T-helper 9 cell (primary cell): ENCODE data around the gene NSUN6.

Source experiments
- DNase-seq: peaks from one replicate; pipeline ENCODE4 v3.0.0-alpha.2; 2020
- total RNA-seq, 2 donors: gene quantifications; one replicate each; lab custom pipeline; 2026; lab: John Stamatoyannopoulos, UW

The NSUN6 gene, protein sequence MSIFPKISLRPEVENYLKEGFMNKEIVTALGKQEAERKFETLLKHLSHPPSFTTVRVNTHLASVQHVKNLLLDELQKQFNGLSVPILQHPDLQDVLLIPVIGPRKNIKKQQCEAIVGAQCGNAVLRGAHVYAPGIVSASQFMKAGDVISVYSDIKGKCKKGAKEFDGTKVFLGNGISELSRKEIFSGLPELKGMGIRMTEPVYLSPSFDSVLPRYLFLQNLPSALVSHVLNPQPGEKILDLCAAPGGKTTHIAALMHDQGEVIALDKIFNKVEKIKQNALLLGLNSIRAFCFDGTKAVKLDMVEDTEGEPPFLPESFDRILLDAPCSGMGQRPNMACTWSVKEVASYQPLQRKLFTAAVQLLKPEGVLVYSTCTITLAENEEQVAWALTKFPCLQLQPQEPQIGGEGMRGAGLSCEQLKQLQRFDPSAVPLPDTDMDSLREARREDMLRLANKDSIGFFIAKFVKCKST
- 21.1 to 30.4 reads per million in 2 donors for total RNA-seq

- DNase-seq = peak; percentile 92
Measured at GRCh38 chr10:18651324-18652007, at the start of gene NSUN6. Gene NSUN6 (minus strand): TSS chr10:18651587. CDS start chr10:18651203, 384 bp downstream.

DNA sequence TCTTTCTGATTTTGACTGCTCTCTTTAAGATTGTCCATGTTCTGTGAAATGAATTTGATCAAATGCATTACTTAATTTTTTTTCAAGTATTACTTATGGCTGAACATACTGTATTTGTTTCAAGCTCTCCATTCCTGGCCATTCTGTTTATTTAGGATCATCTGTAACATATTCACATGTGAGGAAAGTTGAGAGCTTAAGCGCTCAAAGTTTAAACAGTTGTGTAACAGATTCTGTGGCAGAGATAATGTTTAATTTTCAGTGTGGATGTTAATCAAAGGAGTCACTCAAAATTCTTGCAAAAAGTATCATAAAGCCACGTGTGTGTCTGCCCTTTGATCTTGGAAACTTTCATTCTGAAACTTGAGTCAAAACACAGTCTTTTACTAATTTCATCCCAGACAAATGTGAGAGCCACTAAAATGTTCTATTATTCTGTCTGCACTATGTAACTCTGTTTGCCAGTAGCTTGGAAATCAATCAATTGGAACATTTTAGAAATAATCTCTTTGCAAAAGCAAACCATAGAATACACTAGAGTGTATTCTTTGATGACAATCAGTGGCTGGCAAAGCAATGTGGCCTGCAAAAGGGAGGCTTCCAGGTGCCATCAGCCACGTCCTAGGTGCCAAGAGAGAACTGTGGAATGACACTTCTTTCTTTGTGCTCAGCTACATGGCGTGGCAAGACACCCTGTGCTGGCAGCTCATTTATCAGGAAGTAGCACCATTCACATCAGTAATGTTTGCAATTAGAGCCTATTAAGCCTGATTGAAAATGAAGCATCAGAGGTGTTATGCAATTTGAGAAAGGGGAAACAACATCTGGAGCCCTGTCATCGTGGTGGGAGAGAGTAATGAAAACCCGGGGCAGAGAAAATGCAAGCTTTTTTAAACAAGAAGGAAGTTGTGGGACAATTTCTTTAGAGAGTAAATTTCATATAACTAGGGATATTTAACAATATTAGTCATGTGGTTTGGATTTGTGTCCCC, 48.8 kb upstream of the NSUN6 start:
- no peak for DNase-seq

GRCh38 chr10:18690541-18690940, 39.2 kb upstream of the NSUN6 start:
- no peak for DNase-seq

GRCh38 chr10:18689498-18689897, 38.1 kb upstream of the NSUN6 start:
- DNase-seq = no peak

DNA sequence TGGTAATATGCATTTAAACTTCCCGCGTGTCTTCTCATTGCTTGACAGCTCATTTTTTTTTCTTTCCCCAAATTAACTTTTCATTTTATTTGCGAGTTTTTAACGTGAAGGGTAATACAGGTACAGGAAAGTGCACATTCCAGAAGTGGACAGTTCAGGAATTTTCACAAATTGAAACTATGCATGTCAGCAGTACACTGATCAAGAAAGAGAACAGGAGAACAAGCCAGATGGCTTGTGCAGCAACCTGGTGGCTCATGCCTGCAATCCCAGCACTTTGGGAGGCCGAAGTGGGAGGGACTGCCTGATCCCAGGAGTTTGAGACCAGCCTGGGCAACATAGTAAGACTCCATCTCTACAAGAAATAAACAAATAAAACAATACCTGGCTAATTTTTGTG, 36.3 kb upstream of the NSUN6 start:
- DNase-seq = no peak

DNA sequence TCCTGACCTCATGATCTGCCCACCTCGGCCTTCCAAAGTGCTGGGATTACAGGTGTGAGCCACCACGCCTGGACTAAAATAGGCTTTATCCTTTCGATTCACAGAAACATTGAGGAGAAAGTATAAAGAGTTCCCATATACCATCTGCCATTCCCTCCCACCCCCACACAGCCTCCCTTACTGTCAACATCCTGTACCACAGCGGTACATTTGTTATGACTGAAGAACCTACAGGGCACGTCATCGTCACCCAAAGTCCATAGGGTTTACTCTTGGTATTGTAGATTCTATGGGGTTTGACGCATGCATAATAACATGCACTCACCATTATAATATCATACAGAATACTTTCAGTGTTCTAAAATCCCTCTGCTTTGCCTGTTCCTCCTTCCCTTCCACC, 35.8 kb upstream of the NSUN6 start:
- DNase-seq = no peak

- no peak for DNase-seq
Measured at GRCh38 chr10:18685555-18685954, 34.2 kb upstream of the NSUN6 start.

- DNase-seq = no peak
Measured at GRCh38 chr10:18684953-18685352, 33.6 kb upstream of the NSUN6 start.

- no peak for DNase-seq
Measured at GRCh38 chr10:18684416-18684815, 33.0 kb upstream of the NSUN6 start.

DNA sequence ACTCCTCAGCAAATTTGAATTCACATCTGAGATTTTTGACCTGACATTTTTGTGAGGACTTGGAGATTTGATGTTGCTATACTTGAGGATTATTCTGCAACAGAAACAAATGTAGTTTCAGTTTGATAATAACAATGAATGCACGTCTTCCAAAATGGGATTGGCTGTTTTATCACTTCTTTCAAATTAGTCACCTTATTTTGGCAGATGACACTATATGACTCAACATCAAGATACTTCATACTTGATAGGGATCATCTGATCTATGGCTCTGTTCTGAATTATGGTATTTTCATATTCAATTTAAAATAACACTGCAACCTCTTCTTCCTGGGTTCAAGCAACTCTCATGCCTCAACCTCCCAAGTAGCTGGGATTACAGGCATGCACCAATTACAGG, 32.0 kb upstream of the NSUN6 start:
- no peak for DNase-seq

GRCh38 chr10:18681971-18682411, 30.6 kb upstream of the NSUN6 start:
- DNase-seq = no peak

GRCh38 chr10:18681366-18681765, 30.0 kb upstream of the NSUN6 start:
- DNase-seq = no peak

- DNase-seq = no peak
Measured at GRCh38 chr10:18680754-18681153, 29.4 kb upstream of the NSUN6 start.

DNA sequence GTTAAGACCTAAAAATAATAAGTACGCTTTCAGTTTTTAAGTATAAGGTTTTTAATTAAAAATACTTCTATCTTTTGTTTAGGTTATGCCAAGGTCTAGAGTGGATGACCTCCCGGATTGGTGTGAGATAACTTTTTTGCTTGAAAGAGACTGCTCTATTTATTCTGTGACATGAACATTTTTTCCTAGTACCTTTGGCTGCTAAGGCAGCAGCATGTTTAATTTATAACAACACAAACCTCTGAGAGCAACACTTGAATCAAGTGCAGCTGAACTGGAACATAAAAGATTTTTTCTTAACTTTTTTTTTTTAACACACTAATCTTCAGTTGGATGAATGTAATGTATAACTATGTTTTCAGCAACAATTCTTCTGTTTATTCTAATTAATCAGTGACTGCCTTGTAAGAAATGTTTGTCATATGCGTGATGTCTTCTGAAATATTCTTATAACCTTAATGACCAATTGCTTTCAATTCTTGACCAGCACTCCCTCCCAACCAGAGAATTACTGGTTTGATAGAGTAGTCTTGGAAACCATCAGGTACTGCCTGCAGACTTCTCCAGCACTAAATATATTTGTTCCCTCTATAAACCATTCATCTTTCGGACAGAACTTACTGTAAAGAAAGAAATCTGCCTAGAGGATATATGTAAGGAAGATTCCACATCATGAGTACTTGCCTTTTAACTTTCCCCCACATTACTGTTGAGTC, 23.9 kb upstream of the NSUN6 start:
- no peak for DNase-seq

GRCh38 chr10:18668026-18668425, 16.6 kb upstream of the NSUN6 start:
- DNase-seq = no peak

DNA sequence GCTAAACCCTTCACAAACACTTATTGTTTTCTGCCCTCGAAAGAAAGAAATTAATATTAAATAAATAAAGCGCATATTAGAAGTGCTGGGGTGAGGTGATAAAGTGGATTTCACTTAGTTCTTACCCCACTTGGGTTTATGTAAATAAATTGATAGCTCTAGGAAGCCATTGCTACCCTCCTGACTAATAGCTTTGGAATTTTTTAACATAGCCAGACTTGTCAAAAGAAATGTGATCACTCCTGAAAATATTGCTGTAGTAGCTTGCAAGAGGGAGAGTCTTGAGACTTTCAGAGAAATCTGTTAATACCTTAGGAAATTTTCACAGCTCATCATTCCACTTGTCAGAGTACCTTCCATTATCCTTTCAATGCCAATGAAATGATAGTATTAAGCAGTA, 15.4 kb upstream of the NSUN6 start:
- DNase-seq = no peak

DNA sequence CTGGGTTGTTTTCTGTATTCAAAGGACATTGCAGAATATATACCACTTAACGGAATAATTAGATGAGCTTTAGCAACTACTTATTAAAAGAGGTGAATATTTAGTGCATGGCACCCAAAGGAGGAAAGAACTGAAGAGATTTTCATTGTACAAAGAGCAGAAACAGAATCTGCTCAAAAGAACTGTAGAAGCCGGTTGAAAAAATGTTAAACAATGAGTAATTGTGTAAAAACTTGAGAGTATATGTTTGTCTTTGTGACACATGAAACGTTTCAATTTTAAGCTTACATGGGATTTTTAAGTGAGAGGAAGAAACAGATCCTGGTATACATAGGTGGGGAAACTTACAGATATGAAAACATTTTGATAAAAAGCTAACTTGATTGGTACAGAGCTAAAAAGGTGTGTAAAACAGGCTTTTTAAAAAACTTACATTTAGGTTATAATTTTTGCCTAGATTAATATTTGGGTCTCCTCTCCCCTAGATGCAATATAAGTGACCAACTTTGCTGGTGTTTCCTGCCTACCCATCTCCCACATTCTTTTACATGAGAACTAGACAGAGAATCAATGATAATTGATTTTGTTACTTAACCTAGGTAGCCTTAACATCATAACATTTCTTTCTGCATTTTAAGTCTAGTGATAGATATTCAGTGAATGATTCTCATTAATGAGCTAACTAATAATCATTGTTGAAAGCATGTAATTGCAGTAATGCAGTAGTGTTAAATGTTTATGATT, 14.6 kb upstream of the NSUN6 start:
- no peak for DNase-seq

DNA sequence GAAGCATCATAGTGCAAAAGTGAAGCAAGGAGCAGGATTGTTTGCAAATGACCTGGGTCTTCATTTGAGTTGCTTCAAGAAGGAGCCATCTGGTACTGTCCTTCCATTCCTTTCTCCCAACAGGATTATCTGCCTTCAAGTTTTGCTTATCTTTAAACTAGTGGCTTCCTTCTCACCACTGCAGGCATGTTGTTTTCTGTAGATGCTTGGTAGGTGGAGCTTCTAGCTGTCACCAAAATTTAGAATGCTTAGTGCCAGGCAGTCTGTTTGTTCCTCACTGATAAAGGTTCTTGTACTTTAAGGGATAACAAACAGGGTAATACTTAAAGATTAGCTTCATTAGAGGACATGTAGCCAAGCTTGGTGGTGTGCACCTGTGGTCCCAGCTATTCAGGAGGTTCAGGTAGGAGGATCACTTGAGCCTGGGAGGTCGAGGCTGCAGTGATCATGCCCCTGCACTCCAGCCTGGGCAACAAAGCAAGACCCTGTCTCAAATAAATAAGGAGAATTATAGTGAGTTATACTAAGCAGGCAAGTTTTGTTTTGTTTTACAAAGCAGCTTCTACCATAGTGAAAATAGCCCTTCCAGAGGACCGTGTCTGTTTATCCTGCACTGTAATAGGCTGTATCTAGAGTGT, 13.6 kb upstream of the NSUN6 start:
- no peak for DNase-seq

DNA sequence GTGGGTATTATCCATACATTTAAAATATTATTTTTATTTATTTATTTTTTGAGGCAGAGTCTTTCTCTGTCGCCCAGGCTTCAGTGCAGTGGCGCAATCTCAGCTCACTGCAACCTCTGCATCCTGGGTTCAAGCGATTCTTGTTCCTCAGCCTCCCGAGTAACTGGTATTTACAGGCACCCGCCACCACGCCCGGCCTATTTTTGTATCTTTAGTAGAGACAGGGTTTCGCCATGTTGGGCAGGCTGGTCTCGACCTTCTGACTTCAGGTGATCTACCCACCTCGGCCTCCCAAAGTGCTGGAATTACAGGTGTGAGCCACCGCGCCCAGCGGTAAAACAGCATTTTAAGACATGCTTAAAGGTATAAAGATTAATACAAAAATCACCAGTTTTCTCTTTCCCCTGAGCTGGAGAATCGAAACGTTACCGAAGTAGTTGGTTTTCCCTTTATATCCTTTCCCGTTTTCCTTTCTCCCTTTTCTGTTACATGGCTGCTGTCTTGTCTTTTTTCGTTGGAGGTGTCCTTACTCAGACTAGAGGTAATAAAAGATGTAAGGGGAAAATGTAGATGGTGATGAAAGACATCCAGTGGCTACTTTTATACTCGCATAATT, 9.5 kb upstream of the NSUN6 start:
- no peak for DNase-seq

GRCh38 chr10:18659819-18660535, 8.6 kb upstream of the NSUN6 start:
- DNase-seq = peak; percentile 2
